MM.1S (cell line): Measurements from ENCODE around the gene LRRC56.

Experiments
- EZH2phosphoT487 ChIP-seq: fragments of 300-600 bp; sonication (generic); IDR thresholded peaks from 2 replicates; pipeline ENCODE4 v1.6.1; 2018; ENCODE audit warnings: antibody characterized with exemption, low read length
- TF ChIP-seq, protein P1 (sequence below): fragments of 300-600 bp; sonication (generic); IDR thresholded peaks from 2 replicates; pipeline ENCODE4 v1.5.1; 2016; ENCODE audit warnings: antibody characterized with exemption, low read length, mixed read lengths

DNA sequence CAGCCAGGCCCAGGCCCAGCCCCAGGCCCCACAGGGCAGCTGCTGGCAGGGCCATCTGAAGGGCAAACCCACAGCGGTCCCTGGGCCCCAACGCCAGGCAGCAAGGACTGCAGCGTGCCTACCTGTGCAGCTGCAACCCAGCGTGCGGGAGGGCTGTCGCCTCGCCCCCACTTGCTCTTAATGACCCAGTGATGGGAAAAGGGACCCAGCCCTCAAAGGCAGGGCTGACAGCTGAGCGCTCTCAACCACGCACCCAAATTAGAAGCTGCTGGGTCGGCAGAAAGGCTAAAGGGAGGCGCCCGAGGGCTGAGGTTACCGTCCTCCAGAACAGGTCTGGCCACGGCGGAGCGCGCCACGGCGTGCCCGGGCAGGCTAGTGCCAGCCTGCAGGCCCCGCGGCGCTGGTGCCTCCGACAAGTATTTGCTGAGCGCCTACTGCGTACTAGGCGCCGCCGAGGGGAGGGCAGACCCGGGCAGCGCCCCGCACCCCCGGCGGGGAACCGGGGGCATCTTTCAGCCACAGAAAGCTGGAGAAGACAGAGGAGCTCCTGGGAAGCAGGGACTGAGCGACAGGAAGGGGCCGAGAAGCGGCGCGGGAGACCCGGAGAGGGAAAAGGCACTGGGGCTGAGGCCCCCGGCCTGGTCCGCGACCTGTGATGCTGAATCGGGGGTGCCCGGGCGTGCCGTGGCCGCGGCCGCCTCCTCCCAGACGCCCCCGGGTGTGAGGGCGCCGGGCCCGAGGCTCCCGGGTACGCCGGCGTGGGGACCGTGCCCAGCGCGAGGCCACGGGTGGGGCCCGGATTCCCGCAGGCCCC is 2.7 kb upstream of the LRRC56 start:
- TF ChIP-seq, protein P1, sequence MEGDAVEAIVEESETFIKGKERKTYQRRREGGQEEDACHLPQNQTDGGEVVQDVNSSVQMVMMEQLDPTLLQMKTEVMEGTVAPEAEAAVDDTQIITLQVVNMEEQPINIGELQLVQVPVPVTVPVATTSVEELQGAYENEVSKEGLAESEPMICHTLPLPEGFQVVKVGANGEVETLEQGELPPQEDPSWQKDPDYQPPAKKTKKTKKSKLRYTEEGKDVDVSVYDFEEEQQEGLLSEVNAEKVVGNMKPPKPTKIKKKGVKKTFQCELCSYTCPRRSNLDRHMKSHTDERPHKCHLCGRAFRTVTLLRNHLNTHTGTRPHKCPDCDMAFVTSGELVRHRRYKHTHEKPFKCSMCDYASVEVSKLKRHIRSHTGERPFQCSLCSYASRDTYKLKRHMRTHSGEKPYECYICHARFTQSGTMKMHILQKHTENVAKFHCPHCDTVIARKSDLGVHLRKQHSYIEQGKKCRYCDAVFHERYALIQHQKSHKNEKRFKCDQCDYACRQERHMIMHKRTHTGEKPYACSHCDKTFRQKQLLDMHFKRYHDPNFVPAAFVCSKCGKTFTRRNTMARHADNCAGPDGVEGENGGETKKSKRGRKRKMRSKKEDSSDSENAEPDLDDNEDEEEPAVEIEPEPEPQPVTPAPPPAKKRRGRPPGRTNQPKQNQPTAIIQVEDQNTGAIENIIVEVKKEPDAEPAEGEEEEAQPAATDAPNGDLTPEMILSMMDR = 0 out of 2 replicates have a peak, but pooled peaks have one; percentile 11
- TF ChIP-seq EZH2phosphoT487 = no peak
